IMR-90 (cell line): ENCODE results near the gene PTPN11. TPM values are rescaled to one million over a fixed set of nuclear protein-coding genes. Genes with fewer than 3 reads are reported as not detected.
A peak's percentile ranks its signal among the peaks of the same experiment; 100 is the strongest.

Source experiments
- ATAC-seq: fragments of 200-7000 bp; cut with Tn5 transposase; 2 replicates; pipeline ENCODE4 v1.9.1; 2020; ENCODE audit warnings: low read depth, mild to moderate bottlenecking, moderate library complexity
- BruUV-seq: library from RNA; stranded (reverse); fragments of 400-500 nt; replicated peaks from 2 replicates; lab custom pipeline; 2021; lab: Mats Ljungman, UMichigan
- CTCF ChIA-PET: fragments of 300-600 bp; formaldehyde crosslinking; extraction: SDS; loops from one replicate; lab custom pipeline; 2021; ENCODE audit warnings: antibody characterized with exemption; lab: Yijun Ruan, JAX
- POLR2A ChIA-PET: fragments of 300-600 bp; sonication (Branson Sonifier 250); formaldehyde crosslinking; loops from one replicate; lab custom pipeline; 2022; ENCODE audit warnings: antibody characterized with exemption; ENCODE audit not compliant: unreplicated experiment; lab: Charles Lee
- DNase-seq: peaks from one replicate; pipeline ENCODE4 v3.0.0; 2013
- H2AFZ ChIP-seq: replicated peaks from 2 replicates; pipeline ENCODE3; 2013; ENCODE audit warnings: low read length, mild to moderate bottlenecking; ENCODE audit not compliant: poor library complexity
- H2AK5ac ChIP-seq: 2 replicates; pipeline ENCODE4 v1.6.1; 2013; ENCODE audit warnings: low read depth, low read length, inconsistent platforms
- H2AK9ac ChIP-seq: replicated peaks from 2 replicates; pipeline ENCODE3; 2013; ENCODE audit warnings: mild to moderate bottlenecking, low read depth, low read length, moderate library complexity; ENCODE audit not compliant: poor library complexity
- H2BK120ac ChIP-seq: 2 replicates; pipeline ENCODE4 v1.6.1; 2013; ENCODE audit warnings: low read depth, low read length, inconsistent platforms
- H2BK15ac ChIP-seq: 3 replicates; pipeline ENCODE4 v1.6.1; 2013; ENCODE audit warnings: low read depth, low read length, inconsistent platforms
- H2BK20ac ChIP-seq: 2 replicates; pipeline ENCODE4 v1.6.1; 2013; ENCODE audit warnings: low read depth, mild to moderate bottlenecking, inconsistent platforms, low read length, moderate library complexity
- H2BK5ac ChIP-seq: 2 replicates; pipeline ENCODE4 v1.6.1; 2013; ENCODE audit warnings: mild to moderate bottlenecking, low read depth, low read length, inconsistent platforms; ENCODE audit not compliant: poor library complexity, severe bottlenecking
- H3K14ac ChIP-seq: replicated peaks from 2 replicates; pipeline ENCODE4 v1.6.1; 2013; ENCODE audit warnings: low read depth, low read length, inconsistent platforms
- H3K18ac ChIP-seq: 2 replicates; pipeline ENCODE4 v1.6.1; 2013; ENCODE audit warnings: low read depth, low read length, control low read depth
- H3K23ac ChIP-seq: 2 replicates; pipeline ENCODE4 v1.6.1; 2013; ENCODE audit warnings: low read depth, low read length, inconsistent platforms
- H3K27ac ChIP-seq: 2 replicates; pipeline ENCODE4 v1.5.1; 2013; ENCODE audit warnings: mild to moderate bottlenecking, control low read depth, low read length; ENCODE audit not compliant: insufficient read depth
- H3K27me3 ChIP-seq: 2 replicates; pipeline ENCODE4 v1.6.1; 2013; ENCODE audit warnings: low read length; ENCODE audit not compliant: control insufficient read depth, insufficient read depth
- H3K36me3 ChIP-seq: 2 replicates; pipeline ENCODE4 v1.6.1; 2013; ENCODE audit warnings: low read length, mixed read lengths; ENCODE audit not compliant: control insufficient read depth, insufficient read depth
- H3K4ac ChIP-seq: 2 replicates; pipeline ENCODE4 v1.6.1; 2013; ENCODE audit warnings: low read depth, low read length, inconsistent platforms
- H3K4me1 ChIP-seq: 2 replicates; pipeline ENCODE4 v1.6.1; 2013; ENCODE audit warnings: low read length, mixed read lengths; ENCODE audit not compliant: control insufficient read depth, insufficient read depth
- H3K4me2 ChIP-seq: 2 replicates; pipeline ENCODE4 v1.6.1; 2013; ENCODE audit warnings: low read depth, mild to moderate bottlenecking, control low read depth, low read length, moderate library complexity
- H3K4me3 ChIP-seq: 2 replicates; pipeline ENCODE4 v1.5.1; 2013; ENCODE audit warnings: low read depth, mild to moderate bottlenecking, control low read depth, low read length, moderate library complexity; ENCODE audit not compliant: insufficient read depth
- H3K56ac ChIP-seq: 2 replicates; pipeline ENCODE4 v1.6.1; 2013; ENCODE audit warnings: low read length, inconsistent platforms; ENCODE audit not compliant: insufficient read depth; ENCODE audit errors: extremely low read depth
- H3K79me1 ChIP-seq, 2 experiments: 2 replicates each; pipeline ENCODE4 v1.6.1; 2013; ENCODE audit warnings: low read length in 2 of 2, inconsistent platforms in 1 of 2, low read depth in 1 of 2
- H3K9ac ChIP-seq: 2 replicates; pipeline ENCODE4 v1.6.1; 2013; ENCODE audit warnings: low read depth, low read length, control low read depth
- H3K9me1 ChIP-seq: 2 replicates; pipeline ENCODE4 v1.6.1; 2013; ENCODE audit warnings: low read length, inconsistent platforms; ENCODE audit not compliant: insufficient read depth
- H3K9me3 ChIP-seq: 2 replicates; pipeline ENCODE4 v1.6.1; 2013; ENCODE audit warnings: low read length; ENCODE audit not compliant: control insufficient read depth, insufficient read depth
- H4K20me1 ChIP-seq: 2 replicates; pipeline ENCODE4 v1.6.1; 2013; ENCODE audit warnings: low read length, inconsistent platforms; ENCODE audit not compliant: insufficient read depth
- H4K5ac ChIP-seq: 2 replicates; pipeline ENCODE4 v1.6.1; 2013; ENCODE audit warnings: mild to moderate bottlenecking, low read depth, low read length, control low read depth
- H4K8ac ChIP-seq, 2 experiments: 2 replicates each; pipeline ENCODE4 v1.6.1; 2013; ENCODE audit warnings: low read depth in 2 of 2, low read length in 2 of 2, control low read depth in 1 of 2, inconsistent platforms in 1 of 2
- H4K91ac ChIP-seq: 2 replicates; pipeline ENCODE4 v1.6.1; 2013; ENCODE audit warnings: low read depth, low read length, inconsistent platforms; ENCODE audit not compliant: insufficient read depth
- BHLHE40 ChIP-seq: fragments of 150-350 bp; IDR thresholded peaks from 2 replicates; pipeline ENCODE4 v1.6.1; 2016; ENCODE audit warnings: mild to moderate bottlenecking, low read depth, low read length
- MAFK ChIP-seq: IDR thresholded peaks from 2 replicates; pipeline ENCODE4 v1.6.1; 2012; ENCODE audit warnings: low read depth, low read length, improper control_type of control experiment
- MAZ ChIP-seq: IDR thresholded peaks from 2 replicates; pipeline ENCODE4 v1.6.1; 2012; ENCODE audit warnings: low read depth, mild to moderate bottlenecking, low read length, improper control_type of control experiment, moderate library complexity, borderline replicate concordance
- MXI1 ChIP-seq: IDR thresholded peaks from 2 replicates; pipeline ENCODE4 v1.6.1; 2012; ENCODE audit warnings: low read depth, mild to moderate bottlenecking, low read length, moderate library complexity, borderline replicate concordance
- NFE2L2 ChIP-seq: fragments of 150-350 bp; IDR thresholded peaks from 2 replicates; pipeline ENCODE4 v1.6.1; 2016; ENCODE audit warnings: low read depth, mild to moderate bottlenecking, low read length
- POLR2A ChIP-seq: IDR thresholded peaks from 2 replicates; pipeline ENCODE4 v1.6.1; 2012; ENCODE audit warnings: mild to moderate bottlenecking, low read depth, low read length
- RAD21 ChIP-seq: IDR thresholded peaks from 2 replicates; pipeline ENCODE4 v1.6.1; 2012; ENCODE audit warnings: low read length, improper control_type of control experiment
- RCOR1 ChIP-seq: IDR thresholded peaks from 2 replicates; pipeline ENCODE4 v1.6.1; 2012; ENCODE audit warnings: mild to moderate bottlenecking, low read length, improper control_type of control experiment; ENCODE audit not compliant: insufficient replicate concordance
- RFX5 ChIP-seq: IDR thresholded peaks from 2 replicates; pipeline ENCODE4 v1.8.0; 2012; ENCODE audit warnings: low read depth, mild to moderate bottlenecking, low read length, moderate library complexity
- WGBS, 2 experiments: methylation state at CpG; one replicate each; pipeline versions ENCODE4 v1.1.5 to v1.1.7; 2013; ENCODE audit warnings: missing lambda C conversion rate in 2 of 2; ENCODE audit not compliant: insufficient read length in 1 of 2; ENCODE audit errors: extremely low coverage in 2 of 2; 5-methylcytosine and 5-hydroxymethylcytosine counted together
- dilution Hi-C: fragments of 300-500 bp; cut with HindIII; formaldehyde crosslinking; loops from one replicate; pipeline ENCODE4 v1.14.3; 2018; ENCODE audit warnings: low sequenced_read_pairs; ENCODE audit not compliant: unreplicated experiment
- in situ Hi-C: fragments of 300-500 bp; cut with MboI; formaldehyde crosslinking; loops from 3 replicates; pipeline ENCODE4 v1.14.3; 2019; ENCODE audit warnings: low sequenced_read_pairs, inconsistent platforms, mixed read lengths
- intact Hi-C: fragments of 100-400 bp; cut with micrococcal nuclease; formaldehyde crosslinking; loops from 2 replicates; pipeline ENCODE4 v1.10.0; 2022
- polyA plus RNA-seq, 3 experiments: library from polyadenylated mRNA; depleted of rRNA; stranded (reverse); fragments of >200 nt; gene quantifications; 2 replicates each; pipeline ENCODE4 v1.2.3, GENCODE V29; 2012; ENCODE audit warnings: low replicate concordance in 1 of 3
- total RNA-seq: library from RNA; depleted of rRNA; stranded (reverse); fragments of >200 nt; gene quantifications from 2 replicates; pipeline ENCODE4 v1.2.3, GENCODE V29; 2012

PTPN11 gene
- total and polyA plus RNA-seq, 2 of the 4 experiments (the other 2 are of a cell fraction) = 52.9 to 135 TPM

GRCh38 chr12:112419297-112420133 is 768 bp downstream of the PTPN11 start (continued):
- no peak for TF ChIP-seq RFX5
- TF ChIP-seq RAD21 = no peak
- peak; percentile 74 for TF ChIP-seq MXI1

- no peak for TF ChIP-seq MAFK
- no peak for TF ChIP-seq RCOR1
- no peak for TF ChIP-seq BHLHE40
- TF ChIP-seq NFE2L2 = no peak
- TF ChIP-seq MAZ = no peak
- no peak for TF ChIP-seq POLR2A
- Histone ChIP-seq H3K4me1 (peaks cover 7% of the 10 kb centered on the region), H3K4me3 (no peak overlapping the region), H2AK9ac (no peak overlapping the region), H2AK5ac (no peak overlapping the region), H3K9ac (no peak overlapping the region; the same call in 1 of the 2 replicates), H3K56ac (no peak overlapping the region), H4K91ac (no peak overlapping the region), H3K14ac (no peak overlapping the region), H2BK120ac (no peak overlapping the region), H4K8ac (no peak overlapping the region), H4K20me1 (peaks cover 59% of the 10 kb centered on the region), H3K79me1 (peaks cover 11 to 54% of the 10 kb centered on the region in 2 experiments), H2BK20ac (no peak overlapping the region), H3K4me2 (no peak overlapping the region), H3K27ac (no peak overlapping the region), H2AFZ (no peak overlapping the region), H4K5ac (no peak overlapping the region), H2BK15ac (no peak overlapping the region), H2BK5ac (no peak overlapping the region), H3K4ac (no peak overlapping the region), H3K18ac (no peak overlapping the region), H3K27me3 (no peaks in the 10 kb centered on the region), H3K23ac (no peak overlapping the region), H3K9me1 (peaks cover 5% of the 10 kb centered on the region; the same call in 1 of the 2 replicates), H3K9me3 (no peaks in the 10 kb centered on the region), H3K36me3 (no peaks in the 10 kb centered on the region)
- WGBS, 2 experiments = no CpG with 5 or more reads among the region's 3 CpGs
- intact Hi-C loops (no loop called here), dilution Hi-C loops (no loop called here), in situ Hi-C loops (no loop called here)
- DNase-seq (no peak), ATAC-seq (no peak)
- no TSS peak for BruUV-seq
- ChIA-PET CTCF (no interaction called here), POLR2A (no interaction called here)
Measured at GRCh38 chr12:112420740-112421139, 2.0 kb downstream of the PTPN11 start.
